Effector memory CD4-positive, alpha-beta T cell (primary cell): ENCODE data around the gene CD2AP.

Experiments
- DNase-seq, 3 donors: peaks; one replicate each; pipeline ENCODE4 v3.0.0-alpha.2; 2020
- H3K27ac ChIP-seq: 2 replicates; pipeline ENCODE4 v1.7.0; 2013; ENCODE audit warnings: mild to moderate bottlenecking, low read length, moderate library complexity; ENCODE audit not compliant: insufficient read depth, poor library complexity, severe bottlenecking
- H3K27me3 ChIP-seq: replicated peaks from 2 replicates; pipeline ENCODE4 v1.7.0; 2013; ENCODE audit warnings: mild to moderate bottlenecking, low read length; ENCODE audit not compliant: insufficient read depth, control insufficient read depth, poor library complexity, severe bottlenecking
- H3K36me3 ChIP-seq: 2 replicates; pipeline ENCODE4 v1.7.0; 2013; ENCODE audit warnings: mild to moderate bottlenecking, low read length, moderate library complexity; ENCODE audit not compliant: control insufficient read depth, insufficient read depth
- H3K4me1 ChIP-seq: 2 replicates; pipeline ENCODE4 v1.7.0; 2013; ENCODE audit warnings: low read length, mild to moderate bottlenecking; ENCODE audit not compliant: control insufficient read depth, insufficient read depth, poor library complexity, severe bottlenecking
- H3K4me3 ChIP-seq: 2 replicates; pipeline ENCODE4 v1.7.0; 2013; ENCODE audit warnings: low read length, low read depth, mild to moderate bottlenecking; ENCODE audit not compliant: insufficient read depth, poor library complexity, severe bottlenecking
- H3K9me3 ChIP-seq: 2 replicates; pipeline ENCODE4 v1.7.0; 2013; ENCODE audit warnings: mild to moderate bottlenecking, low read length, moderate library complexity; ENCODE audit not compliant: control insufficient read depth

CD2AP gene

GRCh38 chr6:47670851-47671250 lies 193.3 kb downstream of the CD2AP start:
- Histone ChIP-seq H3K36me3 (no peaks in the 10 kb centered on the region), H3K4me3 (no peak overlapping the region), H3K27ac (no peak overlapping the region), H3K27me3 (no peaks in the 10 kb centered on the region), H3K4me1 (no peaks in the 10 kb centered on the region), H3K9me3 (no peaks in the 10 kb centered on the region)
- no peak for DNase-seq

GRCh38 chr6:47671777-47672176 lies 194.2 kb downstream of the CD2AP start:
- Histone ChIP-seq H3K9me3 (no peaks in the 10 kb centered on the region), H3K36me3 (no peaks in the 10 kb centered on the region), H3K27me3 (no peaks in the 10 kb centered on the region), H3K27ac (no peak overlapping the region), H3K4me3 (no peak overlapping the region), H3K4me1 (no peaks in the 10 kb centered on the region)
- no peak for DNase-seq

DNA sequence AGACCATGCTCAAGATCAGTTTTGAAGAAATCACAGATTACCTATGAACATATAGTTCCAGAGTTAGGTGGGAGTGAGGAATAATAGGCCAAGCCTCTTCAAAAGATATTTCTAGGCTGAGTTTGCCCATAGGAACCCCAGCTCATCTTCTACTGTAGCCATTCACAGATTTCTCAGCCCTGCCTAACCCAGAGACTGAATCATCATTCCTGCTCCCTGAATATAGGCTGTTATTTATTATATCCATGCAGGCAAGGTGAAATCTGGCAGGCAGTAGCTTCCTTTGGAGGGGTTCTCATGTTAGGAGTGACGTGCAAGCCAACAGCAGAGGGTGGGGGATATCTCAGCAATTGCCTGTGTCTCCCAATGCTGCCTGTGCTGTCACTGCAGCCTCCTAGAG lies 195.2 kb downstream of the CD2AP start:
- H3K27me3 ChIP-seq = no peaks in the 10 kb centered on the region
- H3K27ac ChIP-seq = no peak overlapping the region
- H3K4me3 ChIP-seq = no peak overlapping the region
- DNase-seq = no peak
- H3K9me3 ChIP-seq = no peaks in the 10 kb centered on the region
- no peaks in the 10 kb centered on the region for H3K4me1 ChIP-seq
- no peaks in the 10 kb centered on the region for H3K36me3 ChIP-seq

- DNase-seq = no peak
- Histone ChIP-seq H3K9me3 (no peaks in the 10 kb centered on the region), H3K4me3 (no peak overlapping the region), H3K27me3 (no peaks in the 10 kb centered on the region), H3K36me3 (no peaks in the 10 kb centered on the region), H3K4me1 (no peaks in the 10 kb centered on the region), H3K27ac (no peak overlapping the region)
Observed at GRCh38 chr6:47674673-47675072, 197.1 kb downstream of the CD2AP start.
